ENCODE data around the gene SLC25A29. TPM values are rescaled to one million over a fixed set of nuclear protein-coding genes. Genes with fewer than 3 reads are reported as not detected.

SLC25A29 gene
- total RNA-seq, 1 donor from 2014 or later = 18.6 TPM

- intact Hi-C loops (cut with DNase I) = no loop called here
- no peak for ATAC-seq
- no peak for DNase-seq (ENCODE audit: missing footprints)
These were observed 27.1 kb upstream of the SLC25A29 start for GRCh38 chr14:100333311-100333710.

DNA sequence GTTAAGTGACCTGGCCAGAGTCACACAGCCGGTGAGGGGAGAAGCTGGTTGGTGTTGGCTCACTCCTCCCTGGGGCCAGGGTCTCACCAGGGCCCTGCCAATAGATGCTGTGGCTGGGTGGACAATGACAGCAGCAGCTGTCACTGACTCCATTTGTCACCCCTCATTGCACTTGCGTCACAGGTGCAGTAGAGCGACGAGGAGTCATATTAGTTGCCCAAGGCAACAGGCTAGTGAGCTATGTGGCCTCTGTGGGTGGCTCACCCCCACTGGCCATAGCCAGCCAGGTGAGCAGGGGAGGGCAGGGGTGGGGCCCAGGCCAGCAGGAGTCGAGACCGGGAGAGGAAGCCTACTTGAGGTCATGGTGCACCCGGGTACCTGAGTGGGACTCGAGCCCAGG is 26.6 kb upstream of the SLC25A29 start:
- intact Hi-C loops (cut with DNase I) = no loop called here
- DNase-seq (ENCODE audit: missing footprints) = no peak
- ATAC-seq = no peak

DNA sequence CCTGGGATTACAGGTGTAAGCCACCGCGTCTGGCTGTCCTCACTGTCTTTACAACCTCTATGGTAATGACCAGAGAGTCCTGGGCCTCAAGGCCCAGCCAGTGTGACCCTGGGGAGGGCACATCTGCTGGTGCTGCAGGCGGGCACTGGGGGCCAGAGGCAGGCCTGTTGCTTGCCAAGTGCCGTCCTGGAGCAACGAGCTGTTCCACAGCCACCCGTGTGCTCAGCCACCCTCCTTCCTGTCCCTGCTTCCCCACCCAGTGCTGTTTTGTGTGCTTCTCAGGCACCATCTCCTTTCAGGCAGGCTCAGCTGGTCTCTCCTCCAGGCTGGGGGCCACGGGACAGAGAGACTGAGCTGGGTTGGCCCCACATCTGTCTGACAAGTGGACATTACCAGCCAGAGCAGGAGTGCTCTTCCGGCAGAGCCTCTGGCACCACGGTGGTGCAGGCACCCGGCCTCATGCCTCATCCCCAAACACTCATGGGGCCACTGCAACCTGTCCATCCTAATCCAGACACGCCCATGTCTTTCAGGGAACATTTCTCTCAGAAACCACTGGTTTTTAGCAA is 25.9 kb upstream of the SLC25A29 start:
- intact Hi-C loops (cut with DNase I) = no loop called here
- no peak for DNase-seq (ENCODE audit: missing footprints)
- ATAC-seq = no peak

- ATAC-seq (no peak), DNase-seq (ENCODE audit: missing footprints) (no peak)
- intact Hi-C loops (cut with DNase I) = no loop called here
These were observed 24.2 kb upstream of the SLC25A29 start for GRCh38 chr14:100330388-100330931.

DNA sequence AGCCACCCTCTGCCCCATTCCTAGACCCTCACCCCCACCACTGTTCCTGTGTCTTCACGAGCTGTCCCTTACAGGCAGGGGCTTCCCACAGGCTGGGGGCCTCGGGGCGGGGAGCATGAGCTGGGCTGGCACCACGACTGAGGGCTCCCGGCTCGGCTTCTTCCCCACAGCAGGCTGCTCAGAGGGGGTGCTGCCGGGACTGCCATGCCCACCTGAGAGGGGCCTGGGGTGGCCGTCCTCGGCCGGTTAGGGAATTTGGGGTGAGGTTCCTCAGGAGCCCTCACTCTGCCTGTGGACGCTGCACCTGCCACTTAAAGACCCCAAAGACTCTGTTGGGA is 23.7 kb upstream of the SLC25A29 start:
- DNase-seq (ENCODE audit: missing footprints) (no peak), ATAC-seq (no peak)
- intact Hi-C loops (cut with DNase I) = no loop called here

GRCh38 chr14:100329233-100330006 is 23.2 kb upstream of the SLC25A29 start:
- DNase-seq (ENCODE audit: missing footprints) = no peak
- no peak for ATAC-seq
- intact Hi-C loops (cut with DNase I) = no loop called here

DNA sequence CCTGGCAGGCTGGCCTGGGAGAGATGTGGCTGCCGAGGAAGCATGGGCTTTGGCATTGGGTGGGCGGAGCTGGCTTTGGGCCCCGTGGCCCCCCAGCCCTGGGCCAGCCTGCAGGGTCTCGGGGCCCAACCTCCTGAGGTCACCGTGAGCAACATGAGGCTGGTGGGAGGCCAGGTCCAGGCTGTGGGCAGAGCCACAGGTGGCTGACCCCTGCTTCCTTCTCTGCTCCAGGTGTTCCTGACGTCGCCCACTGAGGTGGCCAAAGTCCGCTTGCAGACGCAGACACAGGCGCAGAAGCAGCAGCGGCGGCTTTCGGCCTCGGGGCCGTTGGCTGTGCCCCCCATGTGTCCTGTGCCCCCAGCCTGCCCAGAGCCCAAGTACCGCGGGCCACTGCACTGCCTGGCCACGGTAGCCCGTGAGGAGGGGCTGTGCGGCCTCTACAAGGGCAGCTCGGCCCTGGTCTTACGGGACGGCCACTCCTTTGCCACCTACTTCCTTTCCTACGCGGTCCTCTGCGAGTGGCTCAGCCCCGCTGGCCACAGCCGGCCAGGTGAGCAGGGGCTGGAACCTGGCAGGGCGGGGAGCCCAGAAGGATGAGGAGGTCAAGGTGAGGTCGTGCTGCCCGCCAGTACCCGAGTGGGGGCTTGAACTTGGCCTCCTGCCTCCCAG is 22.4 kb upstream of the SLC25A29 start:
- ATAC-seq = no peak
- intact Hi-C loops (cut with DNase I) = no loop called here
- no peak for DNase-seq (ENCODE audit: missing footprints)

DNA sequence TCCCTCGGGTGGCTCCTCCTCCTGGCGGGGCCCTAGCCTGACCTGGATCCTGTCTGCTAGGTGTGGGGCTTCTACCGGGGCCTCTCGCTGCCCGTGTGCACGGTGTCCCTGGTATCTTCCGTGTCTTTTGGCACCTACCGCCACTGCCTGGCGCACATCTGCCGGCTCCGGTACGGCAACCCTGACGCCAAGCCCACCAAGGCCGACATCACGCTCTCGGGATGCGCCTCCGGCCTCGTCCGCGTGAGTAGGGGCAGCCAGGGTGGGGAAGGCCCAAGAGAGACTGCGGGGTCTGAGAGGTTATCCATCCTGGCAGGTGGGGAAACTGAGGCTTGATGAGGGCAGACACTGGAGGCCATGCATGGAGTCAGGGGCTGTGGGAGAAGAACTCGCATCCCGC is 20.9 kb upstream of the SLC25A29 start:
- ATAC-seq (no peak), DNase-seq (ENCODE audit: missing footprints) (no peak)
- intact Hi-C loops (cut with DNase I) = no loop called here

DNA sequence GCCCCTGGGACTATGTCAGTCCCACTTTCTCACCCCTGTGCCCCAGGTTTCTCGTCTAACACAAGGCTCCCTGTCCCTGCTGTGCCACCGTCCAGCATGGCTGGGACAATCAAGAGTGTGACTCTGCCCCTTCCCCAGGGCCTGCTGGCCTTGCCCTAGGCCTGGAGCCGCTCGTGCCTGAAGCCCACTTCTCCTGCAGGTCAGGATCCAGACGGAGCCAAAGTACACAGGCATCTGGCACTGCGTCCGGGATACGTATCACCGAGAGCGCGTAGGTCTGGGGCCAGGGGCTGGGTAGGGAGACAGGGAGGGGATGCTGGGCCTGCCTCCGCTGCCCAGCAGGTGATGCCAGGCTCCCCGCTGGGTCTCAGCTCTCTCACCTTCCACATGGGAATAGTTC is 19.7 kb upstream of the SLC25A29 start:
- DNase-seq (ENCODE audit: missing footprints) (no peak), ATAC-seq (no peak)
- intact Hi-C loops (cut with DNase I) = no loop called here

DNA sequence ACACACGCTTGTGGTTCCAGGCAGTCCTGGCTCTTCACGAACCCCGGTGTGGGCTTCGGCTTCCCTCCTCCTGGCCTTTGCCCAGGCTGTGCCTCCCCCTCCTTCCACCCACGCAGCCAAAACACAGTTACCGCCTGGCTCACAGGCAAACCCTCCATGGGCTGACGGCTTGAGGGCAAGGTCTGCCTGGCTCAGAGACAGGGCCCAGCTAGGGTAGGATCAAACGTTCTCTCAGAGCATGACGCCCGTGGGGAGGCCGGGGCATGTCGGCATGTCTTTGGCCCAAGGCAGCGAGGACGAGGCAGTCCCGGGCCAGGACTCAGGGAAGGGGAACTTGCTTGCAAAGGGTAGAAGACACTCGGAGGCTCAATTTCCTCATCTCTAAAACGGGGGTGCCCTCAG is 19.0 kb upstream of the SLC25A29 start:
- intact Hi-C loops (cut with DNase I) = no loop called here
- no peak for DNase-seq (ENCODE audit: missing footprints)
- no peak for ATAC-seq

- ATAC-seq = no peak
These were observed 17.7 kb upstream of the SLC25A29 start for GRCh38 chr14:100323942-100324307.

GRCh38 chr14:100323121-100323941 is 17.1 kb upstream of the SLC25A29 start, which contains the start of gene SLC25A47:
TSS of gene SLC25A47 (plus strand) at chr14:100323339. CDS start at chr14:100323415, 76 bp downstream.
- ATAC-seq (no peak), DNase-seq (ENCODE audit: missing footprints) (no peak)
- intact Hi-C loops (cut with DNase I) = no loop called here

More at GRCh38 chr14:100323942-100324307, 17.7 kb upstream of the SLC25A29 start:
- DNase-seq (ENCODE audit: missing footprints) = no peak
- intact Hi-C loops (cut with DNase I) = no loop called here

GRCh38 chr14:100322138-100322957 is 16.1 kb upstream of the SLC25A29 start:
- ATAC-seq = no peak
- intact Hi-C loops (cut with DNase I) = no loop called here
- no peak for DNase-seq (ENCODE audit: missing footprints)

DNA sequence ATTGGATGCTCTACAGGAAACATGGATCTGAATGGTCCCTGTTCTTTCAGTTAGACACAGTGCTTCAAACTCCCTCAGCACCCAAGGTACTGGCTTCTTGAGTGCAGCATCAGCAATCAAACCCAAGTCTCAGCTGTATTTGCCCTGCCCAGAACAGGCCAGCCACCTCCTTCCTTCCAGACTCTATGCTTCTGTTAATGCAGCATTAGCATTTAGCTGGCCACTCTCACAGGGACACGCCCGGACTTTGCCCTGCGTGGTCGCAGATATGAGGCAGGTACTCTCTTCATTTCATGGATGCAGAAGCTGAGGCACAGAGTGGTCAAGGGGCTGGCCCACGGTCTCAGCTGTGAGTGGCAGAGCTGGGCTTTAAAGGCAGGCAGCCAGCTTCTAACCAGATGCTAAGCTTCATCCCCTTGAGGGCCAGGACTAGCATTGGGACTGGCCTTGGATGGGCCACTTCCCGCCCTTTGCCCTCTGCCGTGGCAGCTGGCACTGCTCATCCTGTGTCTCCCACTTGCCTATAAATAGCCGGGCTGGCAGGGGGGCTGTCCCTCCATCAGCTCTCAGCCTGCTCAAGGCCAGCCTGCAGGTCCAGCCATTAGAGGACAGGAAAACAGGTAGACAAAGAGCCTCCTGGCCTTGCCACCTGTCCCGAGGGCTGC is 15.4 kb upstream of the SLC25A29 start:
- intact Hi-C loops (cut with DNase I) = no loop called here
- DNase-seq (ENCODE audit: missing footprints) (peak; percentile 46), ATAC-seq (peak; percentile 48)

- ATAC-seq (no peak), DNase-seq (ENCODE audit: missing footprints) (no peak)
- intact Hi-C loops (cut with DNase I) = no loop called here
These were observed 14.1 kb upstream of the SLC25A29 start for GRCh38 chr14:100320157-100320856.

DNA sequence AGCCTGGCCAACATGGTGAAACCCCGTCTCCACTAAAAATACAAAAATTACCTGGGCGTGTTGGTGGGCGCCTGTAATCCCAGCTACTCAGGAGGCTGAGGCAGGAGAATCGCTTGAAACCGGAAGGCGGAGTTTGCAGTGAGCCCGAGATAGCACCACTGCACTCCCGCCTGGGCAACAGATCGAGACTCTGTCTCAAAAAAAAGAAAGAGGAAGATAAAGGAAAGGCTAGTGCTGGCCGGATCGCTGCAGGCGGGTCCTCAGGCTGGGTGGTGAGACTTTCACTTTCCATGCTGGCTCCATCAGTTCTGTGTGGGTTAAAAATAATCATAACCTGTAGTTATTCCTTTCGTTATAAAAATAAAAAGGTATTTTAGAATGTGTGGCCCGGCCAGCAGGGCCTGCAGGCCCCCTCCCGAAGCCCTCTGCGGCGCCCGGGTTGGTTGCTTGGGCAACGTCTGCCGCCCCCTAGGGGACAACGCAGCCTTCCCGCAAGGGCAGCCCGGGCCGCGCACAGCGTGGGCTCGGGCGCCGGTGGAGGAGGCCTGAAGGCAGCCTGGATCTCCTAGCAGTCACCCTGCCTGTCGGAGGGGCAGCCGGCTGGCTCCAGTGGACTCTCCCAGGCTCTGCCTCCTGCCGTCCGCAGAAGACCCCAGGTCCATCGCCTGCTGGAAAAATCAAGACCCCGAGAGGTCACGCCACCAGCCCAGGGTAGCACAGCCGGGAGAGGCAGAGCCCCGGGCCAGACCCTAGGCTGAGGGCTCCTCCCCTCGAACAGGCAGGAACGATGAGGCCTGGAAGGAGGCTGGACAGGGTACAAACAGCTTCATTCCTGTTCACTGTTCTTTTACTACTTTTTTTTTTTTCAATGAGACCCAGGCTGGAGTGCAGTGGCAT is 11.9 kb upstream of the SLC25A29 start:
- peak; percentile 91 for DNase-seq (ENCODE audit: missing footprints)
- ATAC-seq = peak; percentile 90
- intact Hi-C loops (cut with DNase I) = no loop called here

Data from Right ventricle myocardium inferior (tissue), 1 donor.